Measurements from ENCODE around the gene FOXP1.
"Not testable (repeated sequence)": the region's sequence is repeated elsewhere in the genome, so short reads cannot be mapped to it uniquely, and the experiment has no call there.

Gene FOXP1

DNA sequence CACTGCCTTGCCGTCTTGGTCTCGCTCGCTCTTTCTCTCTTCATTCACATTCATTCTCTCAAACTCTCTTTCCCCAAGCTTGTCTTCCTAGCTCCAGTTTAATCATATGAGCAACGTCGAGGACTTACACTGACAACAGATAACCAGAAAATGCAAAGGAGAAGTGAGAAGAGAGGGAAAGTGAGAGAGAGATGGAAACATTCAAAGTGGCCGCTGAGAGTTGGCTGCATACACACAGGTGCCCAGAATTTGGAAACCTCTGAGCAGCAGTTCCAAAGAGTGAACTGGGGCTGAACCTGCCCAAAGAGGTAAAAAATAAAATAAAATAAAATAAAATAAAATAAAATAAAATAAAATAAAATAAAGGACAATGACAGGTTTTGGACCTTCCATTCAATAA, 583.0 kb downstream of the FOXP1 start:
- DNase-seq (ENCODE audit: low read depth), result no peak

DNA sequence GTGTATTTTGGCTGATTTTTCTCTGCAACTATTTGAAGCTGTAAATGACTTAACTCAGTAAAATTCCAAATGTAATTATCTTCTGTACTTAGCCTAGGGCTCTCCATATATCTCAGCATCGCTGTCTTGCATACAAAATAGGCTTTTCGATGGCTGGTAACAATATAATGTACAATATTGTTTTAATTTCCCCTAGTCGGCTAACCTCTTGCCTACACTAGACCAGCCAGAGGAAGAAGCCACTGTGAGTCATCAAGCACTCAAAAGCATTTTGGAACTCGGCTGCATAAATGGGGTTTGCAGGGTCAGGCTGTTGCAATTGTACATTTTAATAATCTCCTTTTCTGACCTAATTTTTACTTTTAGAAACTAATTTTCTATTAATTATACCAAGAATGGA, 583.8 kb downstream of the FOXP1 start:
- no peak for DNase-seq (ENCODE audit: low read depth)

GRCh38 chr3:70996082-70996481, 587.4 kb downstream of the FOXP1 start:
- DNase-seq (ENCODE audit: low read depth), result no peak

DNA sequence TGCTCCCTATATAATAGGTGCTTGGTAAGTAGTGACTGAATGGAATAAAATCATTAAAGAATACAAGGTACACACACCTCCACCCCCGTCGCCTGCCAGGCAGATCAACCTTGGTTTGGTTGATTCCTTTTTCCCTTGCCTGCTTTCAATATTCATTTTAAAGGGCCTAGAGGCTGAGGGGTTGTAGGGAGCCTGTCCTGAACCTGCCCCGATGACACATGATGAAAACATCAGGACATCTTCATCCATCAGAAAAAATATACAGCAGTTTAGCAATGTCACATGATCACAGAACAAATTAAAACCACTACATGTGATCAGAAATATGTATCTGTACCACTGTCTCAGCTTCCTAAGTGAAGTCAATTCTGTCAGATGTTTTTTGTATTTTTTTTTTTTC, 588.9 kb downstream of the FOXP1 start:
- no peak for DNase-seq (ENCODE audit: low read depth)

- no peak for DNase-seq (ENCODE audit: low read depth)
These were observed 590.8 kb downstream of the FOXP1 start for GRCh38 chr3:70992562-70993204.

DNA sequence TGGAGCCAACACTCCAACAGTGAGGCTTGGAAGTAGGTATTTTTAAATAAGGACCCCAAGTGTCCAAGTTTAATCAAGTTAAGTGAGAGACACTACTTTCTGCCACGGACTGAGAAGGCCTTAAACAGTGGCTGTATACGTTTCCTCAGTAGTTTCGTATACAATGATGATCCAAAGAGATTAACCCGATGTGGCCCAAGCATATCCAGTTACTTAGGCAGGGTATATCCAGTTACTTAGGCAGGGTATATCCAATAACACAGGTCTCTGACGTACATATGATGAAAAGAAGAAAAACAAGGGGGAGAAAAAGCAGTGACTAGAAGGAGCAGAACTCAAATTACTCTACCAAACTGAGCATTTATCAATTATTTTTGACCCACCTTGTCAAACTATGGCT, 591.4 kb downstream of the FOXP1 start:
- DNase-seq (ENCODE audit: low read depth), result no peak

GRCh38 chr3:70990723-70991122, 592.8 kb downstream of the FOXP1 start:
- DNase-seq (ENCODE audit: low read depth), result no peak

DNA sequence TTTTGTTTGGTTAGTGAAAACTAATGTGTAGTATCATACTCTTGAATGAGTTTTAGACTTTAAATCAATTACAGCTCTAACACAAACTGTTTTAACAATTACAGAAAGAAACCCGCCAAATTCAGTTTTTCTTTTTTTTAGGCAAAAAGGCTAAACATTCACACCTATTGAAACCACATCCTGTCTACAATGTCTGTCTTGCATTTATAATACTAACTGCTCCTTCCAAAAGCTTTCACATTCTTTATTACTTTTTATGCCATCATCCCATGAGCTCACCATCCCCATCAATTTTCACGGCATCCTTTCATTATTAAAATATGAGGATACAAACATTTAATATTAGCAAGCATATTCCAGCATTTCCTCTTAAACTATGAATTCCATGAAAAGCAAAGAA, 593.3 kb downstream of the FOXP1 start:
- DNase-seq (ENCODE audit: low read depth), result no peak

DNA sequence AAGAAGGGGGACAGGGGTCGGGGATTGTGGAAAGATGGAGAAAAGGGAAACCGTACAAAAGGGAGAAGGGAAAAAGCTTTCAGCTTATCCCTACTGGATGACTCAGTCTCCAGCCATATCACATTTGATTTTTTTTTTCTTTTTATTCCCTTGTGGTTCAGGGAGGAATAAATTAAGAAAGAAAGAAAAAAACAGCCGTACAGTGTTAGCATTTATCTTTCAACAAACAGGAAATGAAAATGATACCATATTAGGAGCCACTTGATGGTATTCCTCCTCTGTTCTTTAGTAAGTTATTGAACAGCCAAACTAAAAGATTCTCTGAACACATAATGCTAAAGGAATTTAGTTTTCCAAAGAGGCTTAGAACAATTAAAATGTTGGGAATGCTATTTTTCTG, 594.4 kb downstream of the FOXP1 start:
- no peak for DNase-seq (ENCODE audit: low read depth)

DNA sequence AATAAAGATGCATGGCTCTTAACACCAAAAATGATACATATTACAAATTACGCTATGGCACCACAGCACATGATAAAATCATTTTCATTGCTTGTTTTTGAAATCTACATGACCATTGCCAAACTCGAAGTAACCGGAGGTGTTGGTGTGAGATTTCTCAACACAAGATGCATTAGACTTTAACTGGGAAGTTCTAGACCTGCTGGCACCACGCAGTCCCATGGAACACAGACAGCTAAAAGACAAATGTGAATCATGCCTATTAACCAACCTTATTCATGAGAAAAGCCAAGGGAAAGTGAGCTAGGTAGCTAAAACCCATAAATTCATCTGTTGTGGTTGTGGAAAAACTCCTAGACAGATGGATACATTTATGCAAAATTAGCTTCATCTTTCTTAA, 595.4 kb downstream of the FOXP1 start:
- DNase-seq (ENCODE audit: low read depth), result no peak

DNA sequence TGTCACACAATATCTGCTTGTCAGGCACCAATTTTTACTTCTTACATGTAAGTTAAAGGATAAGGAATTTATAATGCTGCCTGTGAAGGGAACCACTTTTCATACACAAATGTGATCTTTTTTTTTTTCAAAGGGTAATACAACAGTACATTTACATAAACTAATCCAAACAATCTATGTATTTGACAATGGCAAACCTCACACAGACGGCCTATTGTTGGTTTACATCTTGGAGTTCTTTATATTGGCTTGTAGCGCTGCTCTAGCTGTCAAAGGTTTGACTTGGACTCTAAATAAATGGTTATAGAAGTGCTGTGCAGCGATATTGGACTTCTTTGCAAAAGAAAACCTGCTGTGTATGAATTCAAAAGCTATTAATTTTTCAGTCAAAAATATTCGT, 598.0 kb downstream of the FOXP1 start:
- DNase-seq (ENCODE audit: low read depth), result no peak

- no peak for DNase-seq (ENCODE audit: low read depth)
These were observed 598.6 kb downstream of the FOXP1 start for GRCh38 chr3:70984776-70985482.

DNA sequence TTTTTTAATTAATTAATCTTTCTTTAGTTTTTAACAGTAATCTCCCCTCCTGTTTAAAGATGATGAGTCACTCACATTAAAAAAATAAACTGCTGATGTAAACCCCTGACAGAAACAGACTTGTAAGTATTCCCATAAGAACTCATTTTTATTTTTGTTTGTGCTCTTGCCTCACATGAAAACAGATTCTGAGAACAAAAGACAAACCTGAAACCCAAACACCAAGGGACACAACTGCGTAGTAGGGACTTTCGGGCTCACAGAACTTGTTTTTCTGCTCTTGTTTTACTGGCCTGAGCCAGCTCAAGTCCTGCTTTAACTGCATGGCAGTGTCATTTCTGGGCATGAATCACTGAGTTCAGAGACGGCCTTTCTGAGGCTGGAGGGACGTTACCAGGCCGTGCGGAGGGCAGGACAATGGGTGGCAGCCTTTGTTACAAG, 600.8 kb downstream of the FOXP1 start:
- no peak for DNase-seq (ENCODE audit: low read depth)

DNA sequence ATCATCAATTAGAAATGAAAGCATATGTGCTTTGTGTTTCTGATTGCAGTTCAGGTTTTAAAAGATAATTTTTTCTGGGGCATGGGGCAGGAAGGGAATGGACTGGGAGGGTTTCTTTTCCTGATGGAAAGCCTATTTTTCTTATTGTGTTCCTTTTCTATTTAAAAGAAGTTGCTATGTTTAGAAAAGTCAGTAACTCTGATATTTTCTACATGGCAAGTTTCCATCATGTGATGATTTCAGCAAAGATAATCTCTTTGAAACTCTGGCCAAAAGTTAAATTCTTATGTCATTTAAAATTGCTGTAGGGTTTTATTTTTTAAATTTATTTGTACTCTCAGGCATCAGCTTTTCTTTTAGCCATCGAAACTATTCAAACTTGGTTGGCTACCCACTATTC, 601.2 kb downstream of the FOXP1 start:
- no peak for DNase-seq (ENCODE audit: low read depth)

- DNase-seq (ENCODE audit: low read depth), result no peak
These were observed 602.2 kb downstream of the FOXP1 start for GRCh38 chr3:70981231-70981880.

GRCh38 chr3:70980646-70981170, 602.8 kb downstream of the FOXP1 start:
- DNase-seq (ENCODE audit: low read depth), result no peak

- no peak for DNase-seq (ENCODE audit: low read depth)
These were observed 603.4 kb downstream of the FOXP1 start for GRCh38 chr3:70979983-70980645.

DNA sequence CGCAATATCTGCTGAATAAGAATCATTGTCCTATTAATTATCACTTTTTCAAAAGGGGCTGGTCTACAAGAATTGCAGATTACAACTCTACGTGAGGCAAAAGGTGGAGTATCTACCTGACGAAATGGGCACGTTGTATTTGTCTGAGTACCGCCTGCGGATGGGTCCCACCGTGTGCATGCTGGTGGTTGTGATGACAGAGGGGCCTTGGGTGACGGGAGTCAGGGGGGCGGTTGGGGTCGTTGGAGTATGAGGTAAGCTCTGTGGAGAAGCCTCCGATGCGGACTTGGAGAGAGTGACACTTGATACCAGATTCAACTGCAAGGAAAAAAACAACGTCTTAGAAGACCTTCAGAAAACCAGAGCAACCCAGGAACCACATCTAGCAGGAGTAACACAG, 605.8 kb downstream of the FOXP1 start:
- no peak for DNase-seq (ENCODE audit: low read depth)

- DNase-seq (ENCODE audit: low read depth), result not testable (repeated sequence)
These were observed 607.5 kb downstream of the FOXP1 start for GRCh38 chr3:70975981-70976380.

GRCh38 chr3:70974747-70975146, 608.8 kb downstream of the FOXP1 start:
- DNase-seq (ENCODE audit: low read depth), result no peak

DNA sequence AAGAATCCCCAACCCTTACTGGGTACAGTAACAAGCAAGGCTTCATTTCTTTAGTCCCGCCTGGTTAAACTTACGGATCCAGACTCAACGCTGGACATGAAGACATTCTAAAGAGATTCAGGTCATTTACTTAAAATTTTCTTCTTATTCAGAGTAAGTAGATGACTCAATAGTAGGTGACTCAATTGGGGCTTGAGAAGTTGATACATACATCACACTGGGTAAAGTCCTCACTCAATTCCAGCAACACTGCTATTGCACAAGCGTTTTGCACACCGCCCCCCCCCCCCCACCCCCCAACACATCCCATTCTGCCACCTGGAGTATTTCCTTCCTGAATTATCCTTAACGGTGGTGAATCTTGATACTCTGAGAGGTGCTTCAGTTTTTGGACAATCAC, 610.0 kb downstream of the FOXP1 start:
- DNase-seq (ENCODE audit: low read depth), result no peak

GRCh38 chr3:70972855-70973254, 610.7 kb downstream of the FOXP1 start:
- DNase-seq (ENCODE audit: low read depth), result no peak

DNA sequence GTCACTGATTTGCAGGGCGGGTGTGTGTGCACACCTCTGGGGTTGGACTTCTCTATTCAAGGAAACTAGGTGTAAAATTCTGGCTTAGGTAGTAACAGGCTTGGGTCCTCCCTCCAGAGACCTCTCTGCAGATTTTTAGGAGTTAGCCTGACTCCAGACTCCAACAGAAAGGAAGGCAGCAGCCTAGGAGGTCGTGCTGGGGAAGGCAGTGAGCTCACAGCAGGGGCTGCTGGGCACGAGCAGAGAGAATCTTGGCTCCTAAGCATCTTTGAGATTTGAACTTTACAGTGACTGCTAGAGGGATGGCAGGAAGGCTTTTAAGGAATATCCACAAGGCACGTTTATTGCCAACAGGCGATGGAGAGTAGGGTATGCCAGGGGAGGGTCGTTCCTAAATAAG, 612.6 kb downstream of the FOXP1 start:
- DNase-seq (ENCODE audit: low read depth), result no peak

Data from stimulated activated CD8-positive, alpha-beta memory T cell treated with anti-CD3 and anti-CD28 coated beads, Interleukin-4, amount 100 ng/mL, for 24 hours (primary cell).